WTC11 (cell line): ENCODE results near the gene RPRD2. TPM values are rescaled to one million over a fixed set of nuclear protein-coding genes. Genes with fewer than 3 reads are reported as not detected.

Experiments used
- ATAC-seq: fragments of 200-7000 bp; cut with Tn5 transposase; 2 replicates; pipeline ENCODE4 v1.10.0; 2021; ENCODE audit warnings: mild to moderate bottlenecking, moderate library complexity
- CTCF ChIA-PET: fragments of 300-600 bp; sonication (Branson Sonifier 250); formaldehyde crosslinking; loops from one replicate; lab custom pipeline; 2021; ENCODE audit warnings: antibody characterized with exemption; lab: Charles Lee
- POLR2A ChIA-PET: fragments of 350-600 bp; sonication (Branson Sonifier 250); formaldehyde crosslinking; loops from one replicate; lab custom pipeline; 2021; ENCODE audit warnings: antibody characterized with exemption; lab: Charles Lee
- DNase-seq: peaks from one replicate; pipeline ENCODE4 v3.0.0; 2021; ENCODE audit warnings: low spot score
- H3K27ac Mint-ChIP-seq: 2 replicates; pipeline ENCODE4 v1.8.0; 2021; ENCODE audit warnings: mixed read lengths
- H3K27me3 Mint-ChIP-seq: 2 replicates; pipeline ENCODE4 v1.8.0; 2021; ENCODE audit warnings: low read depth, mild to moderate bottlenecking, moderate library complexity, mixed read lengths
- H3K36me3 Mint-ChIP-seq: 2 replicates; pipeline ENCODE4 v1.8.0; 2021; ENCODE audit warnings: mixed read lengths
- H3K4me1 Mint-ChIP-seq: 2 replicates; pipeline ENCODE4 v1.8.0; 2022; ENCODE audit warnings: mixed read lengths
- H3K4me3 Mint-ChIP-seq: 2 replicates; pipeline ENCODE4 v1.8.0; 2021; ENCODE audit warnings: mild to moderate bottlenecking, moderate library complexity, mixed read lengths
- H3K9me3 Mint-ChIP-seq: 2 replicates; pipeline ENCODE4 v1.8.0; 2021; ENCODE audit warnings: mixed read lengths
- ATF1 ChIP-seq: sonication (generic); formaldehyde crosslinking; IDR thresholded peaks from 2 replicates; pipeline ENCODE4 v1.8.1; 2023; ENCODE audit warnings: mild to moderate bottlenecking, moderate library complexity, missing genetic modification reagents
- ATF3 ChIP-seq: sonication (generic); formaldehyde crosslinking; conservative IDR thresholded peaks from 2 replicates; pipeline ENCODE4 v1.8.1; 2022; ENCODE audit warnings: mild to moderate bottlenecking, missing genetic modification reagents
- ATF6 ChIP-seq: sonication (generic); formaldehyde crosslinking; IDR thresholded peaks from 2 replicates; pipeline ENCODE4 v1.8.1; 2023; ENCODE audit warnings: mild to moderate bottlenecking, missing genetic modification reagents
- E2F1 ChIP-seq: sonication (generic); formaldehyde crosslinking; IDR thresholded peaks from 2 replicates; pipeline ENCODE4 v1.8.0; 2022; ENCODE audit warnings: mild to moderate bottlenecking, missing genetic modification reagents
- E2F5 ChIP-seq: sonication (generic); formaldehyde crosslinking; IDR thresholded peaks from 2 replicates; pipeline ENCODE4 v1.8.1; 2022; ENCODE audit warnings: mild to moderate bottlenecking, moderate library complexity, missing genetic modification reagents
- ELF4 ChIP-seq: sonication (generic); formaldehyde crosslinking; IDR thresholded peaks from 2 replicates; pipeline ENCODE4 v1.8.1; 2022; ENCODE audit warnings: low read depth, mild to moderate bottlenecking, moderate library complexity, missing genetic modification reagents
- FOXK1 ChIP-seq: sonication (generic); formaldehyde crosslinking; IDR thresholded peaks from 2 replicates; pipeline ENCODE4 v1.8.0; 2022; ENCODE audit warnings: mild to moderate bottlenecking, moderate library complexity, missing genetic modification reagents
- GRHL2 ChIP-seq: fragments of 250-450 bp; sonication (Bioruptor Pico); IDR thresholded peaks from 2 replicates; pipeline ENCODE4 v1.8.0; 2022; ENCODE audit warnings: mild to moderate bottlenecking, moderate library complexity; ENCODE audit not compliant: insufficient replicate concordance, severe bottlenecking
- JUN ChIP-seq: sonication (generic); formaldehyde crosslinking; IDR thresholded peaks from 2 replicates; pipeline ENCODE4 v1.8.0; 2023; ENCODE audit warnings: mild to moderate bottlenecking, missing genetic modification reagents
- SMAD4 ChIP-seq: sonication (generic); formaldehyde crosslinking; IDR thresholded peaks from 2 replicates; pipeline ENCODE4 v1.8.0; 2022; ENCODE audit warnings: mild to moderate bottlenecking, missing genetic modification reagents
- TEAD1 ChIP-seq: sonication (generic); formaldehyde crosslinking; IDR thresholded peaks from 2 replicates; pipeline ENCODE4 v1.8.0; 2022; ENCODE audit warnings: mild to moderate bottlenecking, missing genetic modification reagents
- total RNA-seq: library from RNA; stranded (reverse); gene quantifications from 3 replicates; pipeline ENCODE4 v1.2.3, GENCODE V29; 2021
- TF ChIP-seq, protein P1 (sequence below): sonication (generic); formaldehyde crosslinking; IDR thresholded peaks from 2 replicates; pipeline ENCODE4 v1.8.0; 2022; ENCODE audit warnings: missing genetic modification reagents
- TF ChIP-seq, protein P2 (sequence below): sonication (generic); formaldehyde crosslinking; IDR thresholded peaks from 2 replicates; pipeline ENCODE4 v1.8.0; 2023; ENCODE audit warnings: missing genetic modification reagents, mild to moderate bottlenecking, borderline replicate concordance
- TF ChIP-seq, protein P3 (sequence below): sonication (generic); formaldehyde crosslinking; IDR thresholded peaks from 2 replicates; pipeline ENCODE4 v1.8.1; 2023; ENCODE audit warnings: mild to moderate bottlenecking, missing genetic modification reagents, moderate library complexity

Gene RPRD2
- total RNA-seq, 1 experiment from 2014 or later: 26.1 TPM

- ATAC-seq (no peak), DNase-seq (no peak)
- ChIA-PET CTCF (no interaction called here), POLR2A (interaction anchor here (0.6 kb wide), 1 partner anchor 1621 kb away, joined by 3 read pairs; no protein-coding TSS in a partner anchor)
- H3K4me3 Mint-ChIP-seq: no peak overlapping the region
- H3K4me1 Mint-ChIP-seq: no peaks in the 10 kb centered on the region
- no peak overlapping the region for H3K27ac Mint-ChIP-seq
- peaks cover 53% of the 10 kb centered on the region for H3K36me3 Mint-ChIP-seq
- H3K9me3 Mint-ChIP-seq: peaks cover under 1% of the 10 kb centered on the region; the same call in 1 of the 2 replicates
- no peaks in the 10 kb centered on the region for H3K27me3 Mint-ChIP-seq
- TF ChIP-seq, protein P1, sequence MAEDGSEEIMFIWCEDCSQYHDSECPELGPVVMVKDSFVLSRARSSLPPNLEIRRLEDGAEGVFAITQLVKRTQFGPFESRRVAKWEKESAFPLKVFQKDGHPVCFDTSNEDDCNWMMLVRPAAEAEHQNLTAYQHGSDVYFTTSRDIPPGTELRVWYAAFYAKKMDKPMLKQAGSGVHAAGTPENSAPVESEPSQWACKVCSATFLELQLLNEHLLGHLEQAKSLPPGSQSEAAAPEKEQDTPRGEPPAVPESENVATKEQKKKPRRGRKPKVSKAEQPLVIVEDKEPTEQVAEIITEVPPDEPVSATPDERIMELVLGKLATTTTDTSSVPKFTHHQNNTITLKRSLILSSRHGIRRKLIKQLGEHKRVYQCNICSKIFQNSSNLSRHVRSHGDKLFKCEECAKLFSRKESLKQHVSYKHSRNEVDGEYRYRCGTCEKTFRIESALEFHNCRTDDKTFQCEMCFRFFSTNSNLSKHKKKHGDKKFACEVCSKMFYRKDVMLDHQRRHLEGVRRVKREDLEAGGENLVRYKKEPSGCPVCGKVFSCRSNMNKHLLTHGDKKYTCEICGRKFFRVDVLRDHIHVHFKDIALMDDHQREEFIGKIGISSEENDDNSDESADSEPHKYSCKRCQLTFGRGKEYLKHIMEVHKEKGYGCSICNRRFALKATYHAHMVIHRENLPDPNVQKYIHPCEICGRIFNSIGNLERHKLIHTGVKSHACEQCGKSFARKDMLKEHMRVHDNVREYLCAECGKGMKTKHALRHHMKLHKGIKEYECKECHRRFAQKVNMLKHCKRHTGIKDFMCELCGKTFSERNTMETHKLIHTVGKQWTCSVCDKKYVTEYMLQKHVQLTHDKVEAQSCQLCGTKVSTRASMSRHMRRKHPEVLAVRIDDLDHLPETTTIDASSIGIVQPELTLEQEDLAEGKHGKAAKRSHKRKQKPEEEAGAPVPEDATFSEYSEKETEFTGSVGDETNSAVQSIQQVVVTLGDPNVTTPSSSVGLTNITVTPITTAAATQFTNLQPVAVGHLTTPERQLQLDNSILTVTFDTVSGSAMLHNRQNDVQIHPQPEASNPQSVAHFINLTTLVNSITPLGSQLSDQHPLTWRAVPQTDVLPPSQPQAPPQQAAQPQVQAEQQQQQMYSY (CRISPR knock-in tag): no peak
- no peak for TF ChIP-seq GRHL2 (CRISPR knock-in tag)
- TF ChIP-seq ATF3: no peak
- TF ChIP-seq E2F5 (CRISPR knock-in tag): no peak
- TF ChIP-seq JUN (CRISPR knock-in tag): no peak
- no peak for TF ChIP-seq E2F1 (CRISPR knock-in tag)
- TF ChIP-seq TEAD1 (CRISPR knock-in tag): no peak
- no peak for TF ChIP-seq ELF4
- TF ChIP-seq ATF1 (CRISPR knock-in tag): no peak
- TF ChIP-seq, protein P2, sequence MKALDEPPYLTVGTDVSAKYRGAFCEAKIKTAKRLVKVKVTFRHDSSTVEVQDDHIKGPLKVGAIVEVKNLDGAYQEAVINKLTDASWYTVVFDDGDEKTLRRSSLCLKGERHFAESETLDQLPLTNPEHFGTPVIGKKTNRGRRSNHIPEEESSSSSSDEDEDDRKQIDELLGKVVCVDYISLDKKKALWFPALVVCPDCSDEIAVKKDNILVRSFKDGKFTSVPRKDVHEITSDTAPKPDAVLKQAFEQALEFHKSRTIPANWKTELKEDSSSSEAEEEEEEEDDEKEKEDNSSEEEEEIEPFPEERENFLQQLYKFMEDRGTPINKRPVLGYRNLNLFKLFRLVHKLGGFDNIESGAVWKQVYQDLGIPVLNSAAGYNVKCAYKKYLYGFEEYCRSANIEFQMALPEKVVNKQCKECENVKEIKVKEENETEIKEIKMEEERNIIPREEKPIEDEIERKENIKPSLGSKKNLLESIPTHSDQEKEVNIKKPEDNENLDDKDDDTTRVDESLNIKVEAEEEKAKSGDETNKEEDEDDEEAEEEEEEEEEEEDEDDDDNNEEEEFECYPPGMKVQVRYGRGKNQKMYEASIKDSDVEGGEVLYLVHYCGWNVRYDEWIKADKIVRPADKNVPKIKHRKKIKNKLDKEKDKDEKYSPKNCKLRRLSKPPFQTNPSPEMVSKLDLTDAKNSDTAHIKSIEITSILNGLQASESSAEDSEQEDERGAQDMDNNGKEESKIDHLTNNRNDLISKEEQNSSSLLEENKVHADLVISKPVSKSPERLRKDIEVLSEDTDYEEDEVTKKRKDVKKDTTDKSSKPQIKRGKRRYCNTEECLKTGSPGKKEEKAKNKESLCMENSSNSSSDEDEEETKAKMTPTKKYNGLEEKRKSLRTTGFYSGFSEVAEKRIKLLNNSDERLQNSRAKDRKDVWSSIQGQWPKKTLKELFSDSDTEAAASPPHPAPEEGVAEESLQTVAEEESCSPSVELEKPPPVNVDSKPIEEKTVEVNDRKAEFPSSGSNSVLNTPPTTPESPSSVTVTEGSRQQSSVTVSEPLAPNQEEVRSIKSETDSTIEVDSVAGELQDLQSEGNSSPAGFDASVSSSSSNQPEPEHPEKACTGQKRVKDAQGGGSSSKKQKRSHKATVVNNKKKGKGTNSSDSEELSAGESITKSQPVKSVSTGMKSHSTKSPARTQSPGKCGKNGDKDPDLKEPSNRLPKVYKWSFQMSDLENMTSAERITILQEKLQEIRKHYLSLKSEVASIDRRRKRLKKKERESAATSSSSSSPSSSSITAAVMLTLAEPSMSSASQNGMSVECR (CRISPR knock-in tag): no peak
- no peak for TF ChIP-seq FOXK1 (CRISPR knock-in tag)
- TF ChIP-seq, protein P3, sequence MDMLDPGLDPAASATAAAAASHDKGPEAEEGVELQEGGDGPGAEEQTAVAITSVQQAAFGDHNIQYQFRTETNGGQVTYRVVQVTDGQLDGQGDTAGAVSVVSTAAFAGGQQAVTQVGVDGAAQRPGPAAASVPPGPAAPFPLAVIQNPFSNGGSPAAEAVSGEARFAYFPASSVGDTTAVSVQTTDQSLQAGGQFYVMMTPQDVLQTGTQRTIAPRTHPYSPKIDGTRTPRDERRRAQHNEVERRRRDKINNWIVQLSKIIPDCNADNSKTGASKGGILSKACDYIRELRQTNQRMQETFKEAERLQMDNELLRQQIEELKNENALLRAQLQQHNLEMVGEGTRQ (CRISPR knock-in tag): no peak
- no peak for TF ChIP-seq ATF6
- no peak for TF ChIP-seq SMAD4 (CRISPR knock-in tag)
- TF ChIP-seq, all 79 proteins: peak for 0
Measured at GRCh38 chr1:150352866-150353265, 11.1 kb upstream of the RPRD2 start.
